SJSA1 (cell line): ENCODE results near the gene OR2AT4. TPM values are rescaled to one million over a fixed set of nuclear protein-coding genes. Genes with fewer than 3 reads are reported as not detected.

ENCODE experiments used
- DNase-seq, 2 experiments: peaks; one replicate each; pipeline ENCODE4 v3.0.0-alpha.2; 2015 to 2020; ENCODE audit warnings: low spot score in 2 of 2, low read depth in 1 of 2
- H3K27ac ChIP-seq: fragments of 250-450 bp; sonication (Bioruptor Pico); 2 replicates; pipeline ENCODE4 v1.5.1; 2020; ENCODE audit warnings: mild to moderate bottlenecking, moderate library complexity
- H3K27me3 ChIP-seq: fragments of 250-450 bp; sonication (Bioruptor Pico); replicated peaks from 2 replicates; pipeline ENCODE4 v1.5.1; 2020; ENCODE audit warnings: mild to moderate bottlenecking, moderate library complexity
- H3K36me3 ChIP-seq: fragments of 250-450 bp; sonication (Bioruptor Pico); 2 replicates; pipeline ENCODE4 v1.5.1; 2020; ENCODE audit warnings: mild to moderate bottlenecking
- H3K4me1 ChIP-seq: fragments of 250-450 bp; sonication (Bioruptor Pico); replicated peaks from 2 replicates; pipeline ENCODE4 v1.6.1; 2021; ENCODE audit warnings: mild to moderate bottlenecking
- H3K4me3 ChIP-seq: fragments of 250-450 bp; sonication (Bioruptor Pico); 2 replicates; pipeline ENCODE4 v1.5.1; 2020; ENCODE audit warnings: mild to moderate bottlenecking
- H3K9me3 ChIP-seq: fragments of 250-450 bp; sonication (Bioruptor Pico); replicated peaks from 2 replicates; pipeline ENCODE4 v1.5.1; 2020; ENCODE audit warnings: mild to moderate bottlenecking
- total RNA-seq: library from RNA; depleted of rRNA; stranded (reverse); fragments of >200 nt; shearing (Covaris generic); gene quantifications from 2 replicates; pipeline ENCODE4 v1.2.3, GENCODE V29; 2014; rRNA removed

Gene OR2AT4
- total RNA-seq, 1 experiment from 2014 or later: not detected

GRCh38 chr11:75041263-75041662, 55.4 kb downstream of the OR2AT4 start:
- H3K36me3 ChIP-seq: no peaks in the 10 kb centered on the region
- no peaks in the 10 kb centered on the region for H3K9me3 ChIP-seq
- no peak overlapping the region for H3K4me3 ChIP-seq
- no peak overlapping the region for H3K27ac ChIP-seq
- H3K27me3 ChIP-seq: no peaks in the 10 kb centered on the region
- H3K4me1 ChIP-seq: no peaks in the 10 kb centered on the region
- no peak for DNase-seq

GRCh38 chr11:75040167-75040770, 56.4 kb downstream of the OR2AT4 start:
- H3K36me3 ChIP-seq: no peaks in the 10 kb centered on the region
- DNase-seq: no peak

GRCh38 chr11:75035911-75036565, 60.6 kb downstream of the OR2AT4 start:
- Histone ChIP-seq H3K9me3 (no peaks in the 10 kb centered on the region), H3K4me3 (no peak overlapping the region), H3K4me1 (peaks cover 6% of the 10 kb centered on the region), H3K27ac (no peak overlapping the region), H3K27me3 (no peaks in the 10 kb centered on the region), H3K36me3 (no peaks in the 10 kb centered on the region)
- DNase-seq: no peak

More at GRCh38 chr11:75040167-75040770, 56.4 kb downstream of the OR2AT4 start:
- no peaks in the 10 kb centered on the region for H3K9me3 ChIP-seq
- H3K27ac ChIP-seq: no peak overlapping the region
- H3K4me3 ChIP-seq: no peak overlapping the region
- no peaks in the 10 kb centered on the region for H3K27me3 ChIP-seq
- no peaks in the 10 kb centered on the region for H3K4me1 ChIP-seq

GRCh38 chr11:75035256-75035655, 61.4 kb downstream of the OR2AT4 start:
- Histone ChIP-seq H3K4me3 (no peak overlapping the region), H3K36me3 (no peaks in the 10 kb centered on the region), H3K4me1 (peaks cover 6% of the 10 kb centered on the region), H3K27me3 (no peaks in the 10 kb centered on the region), H3K9me3 (no peaks in the 10 kb centered on the region), H3K27ac (no peak overlapping the region)
- no peak for DNase-seq

- H3K4me1 ChIP-seq: peaks cover 6% of the 10 kb centered on the region
- H3K27ac ChIP-seq: no peak overlapping the region
- H3K36me3 ChIP-seq: no peaks in the 10 kb centered on the region
- DNase-seq: no peak
- no peak overlapping the region for H3K4me3 ChIP-seq
- H3K9me3 ChIP-seq: no peaks in the 10 kb centered on the region
- no peaks in the 10 kb centered on the region for H3K27me3 ChIP-seq
These were observed 62.8 kb downstream of the OR2AT4 start for GRCh38 chr11:75033916-75034315.

- no peaks in the 10 kb centered on the region for H3K27me3 ChIP-seq
- DNase-seq: no peak
- no peaks in the 10 kb centered on the region for H3K36me3 ChIP-seq
- no peaks in the 10 kb centered on the region for H3K9me3 ChIP-seq
- peaks cover 6% of the 10 kb centered on the region for H3K4me1 ChIP-seq
- H3K4me3 ChIP-seq: no peak overlapping the region
- no peak overlapping the region for H3K27ac ChIP-seq
These were observed 64.1 kb downstream of the OR2AT4 start for GRCh38 chr11:75032550-75032935.

GRCh38 chr11:75031771-75032549, 64.7 kb downstream of the OR2AT4 start:
- peak; percentile 9 to 52 for DNase-seq

More at GRCh38 chr11:75031771-75032549, 64.7 kb downstream of the OR2AT4 start:
- H3K4me3 ChIP-seq: no peak overlapping the region
- H3K27ac ChIP-seq: no peak overlapping the region
- no peaks in the 10 kb centered on the region for H3K9me3 ChIP-seq
- no peaks in the 10 kb centered on the region for H3K27me3 ChIP-seq
- peaks cover 6% of the 10 kb centered on the region for H3K4me1 ChIP-seq
- no peaks in the 10 kb centered on the region for H3K36me3 ChIP-seq

Other genes with a start within 250 kb of the OR2AT4 start
- 2.2 and 3.6 TPM in 2 replicates for gene XRRA1, start 147.8 kb downstream of the OR2AT4 start, total RNA-seq
- gene SPCS2, start 147.6 kb downstream of the OR2AT4 start, total RNA-seq: 16.3 and 22.0 TPM in 2 replicates
- gene NEU3, start 107.9 kb downstream of the OR2AT4 start, total RNA-seq: 3.2 and 5.7 TPM in 2 replicates
- 0.13 and 2.2 TPM in 2 replicates for gene SLCO2B1, start 54.2 kb upstream of the OR2AT4 start, total RNA-seq
- gene TPBGL, start 143.9 kb upstream of the OR2AT4 start, total RNA-seq: not detected in 2 replicates